NCI-H1930 (cell line): ENCODE data around the gene L3MBTL4.

Source experiments
- DNase-seq, 2 experiments: peaks; one replicate each; lab custom pipeline; 2025; lab: John Stamatoyannopoulos, UW

The L3MBTL4 gene

DNA sequence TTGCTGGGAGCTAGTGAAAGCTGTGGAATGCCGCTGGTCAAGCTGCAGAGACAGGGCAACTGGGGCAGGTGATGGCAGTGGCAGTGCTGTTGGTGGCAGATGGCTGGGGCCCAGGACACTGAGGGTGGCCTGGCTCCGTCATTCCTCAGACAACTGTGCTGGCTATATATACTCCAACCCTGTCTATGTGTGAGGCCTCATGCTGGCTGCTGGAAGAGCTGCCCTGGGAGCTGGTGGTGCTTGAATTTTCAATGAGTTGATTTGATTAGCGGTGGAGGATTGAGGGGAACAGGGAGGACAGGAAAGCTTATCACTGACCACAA, 452.9 kb downstream of the L3MBTL4 start:
- no peak for DNase-seq

DNA sequence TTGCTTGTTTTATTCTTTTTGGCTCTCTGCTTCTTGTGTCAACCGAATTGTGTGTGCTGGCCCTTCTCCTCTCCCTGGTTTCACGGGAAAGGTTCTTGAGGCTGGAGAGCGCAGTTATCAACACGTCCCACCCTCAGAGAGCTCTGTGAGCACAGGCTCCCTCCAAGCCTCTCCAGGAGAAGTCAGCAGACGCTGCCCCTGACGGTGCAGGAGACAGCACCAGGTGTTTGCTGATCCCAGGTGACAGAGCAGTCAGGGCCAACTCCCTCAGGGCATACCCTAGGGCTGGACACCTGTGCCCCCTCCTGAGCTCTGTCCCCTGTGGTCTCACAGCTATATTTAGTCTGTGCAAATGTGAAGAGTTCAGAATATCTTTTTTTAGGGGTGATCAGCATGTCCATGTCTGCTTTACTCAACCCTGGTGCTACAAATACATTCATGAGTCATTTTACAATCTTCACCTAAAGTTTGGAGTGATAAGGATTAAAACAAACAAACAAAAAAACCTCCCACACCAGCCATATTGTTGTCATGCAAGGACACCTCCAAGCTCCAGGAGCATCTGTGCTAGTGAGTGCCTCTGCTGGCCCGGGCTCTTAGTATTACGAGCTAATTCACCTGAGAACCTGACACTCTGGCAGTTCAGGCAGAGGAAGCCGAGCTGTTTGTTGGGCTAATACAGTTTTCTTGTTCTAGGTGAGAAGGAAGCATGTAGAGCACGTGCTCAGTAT, 453.4 kb downstream of the L3MBTL4 start:
- DNase-seq, result no peak

DNA sequence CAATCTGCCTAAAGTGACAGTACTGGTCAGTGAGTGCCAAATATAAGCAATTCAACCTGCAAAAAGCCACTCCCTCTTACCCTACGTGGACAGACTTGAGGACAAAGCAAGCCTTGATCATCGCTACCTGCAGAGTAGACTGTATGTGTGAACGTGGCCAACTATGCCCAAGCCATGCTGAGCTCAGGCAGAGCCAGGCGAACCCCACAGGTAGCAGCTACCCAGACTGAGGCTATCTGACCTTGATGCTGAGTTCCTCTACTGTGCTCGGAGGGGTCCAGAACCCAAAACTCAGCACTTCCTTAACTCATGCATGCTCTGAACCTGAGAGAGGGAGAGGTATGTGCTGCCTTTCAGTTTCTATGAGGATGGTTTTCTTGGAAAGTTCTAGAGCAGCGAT, 455.9 kb downstream of the L3MBTL4 start:
- no peak for DNase-seq

DNA sequence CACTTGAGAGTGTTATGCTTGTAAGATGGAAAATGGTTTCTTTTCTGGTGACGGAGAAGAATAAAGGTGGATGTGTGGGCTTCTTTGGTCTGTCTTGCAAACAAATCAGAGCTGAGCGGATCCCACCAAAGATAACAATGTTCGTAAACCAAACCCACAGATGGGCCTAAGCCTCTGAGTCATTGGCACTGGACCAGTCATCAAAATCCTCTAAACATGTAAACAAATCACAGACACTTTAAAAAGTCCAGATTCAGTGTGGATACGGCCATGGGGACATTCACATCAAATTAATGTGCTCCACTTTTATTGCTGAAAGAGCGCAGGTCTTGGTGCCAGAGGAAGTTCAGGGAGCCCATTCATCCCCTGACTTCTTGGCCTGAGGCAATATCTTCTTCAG, 458.9 kb downstream of the L3MBTL4 start:
- no peak for DNase-seq

DNA sequence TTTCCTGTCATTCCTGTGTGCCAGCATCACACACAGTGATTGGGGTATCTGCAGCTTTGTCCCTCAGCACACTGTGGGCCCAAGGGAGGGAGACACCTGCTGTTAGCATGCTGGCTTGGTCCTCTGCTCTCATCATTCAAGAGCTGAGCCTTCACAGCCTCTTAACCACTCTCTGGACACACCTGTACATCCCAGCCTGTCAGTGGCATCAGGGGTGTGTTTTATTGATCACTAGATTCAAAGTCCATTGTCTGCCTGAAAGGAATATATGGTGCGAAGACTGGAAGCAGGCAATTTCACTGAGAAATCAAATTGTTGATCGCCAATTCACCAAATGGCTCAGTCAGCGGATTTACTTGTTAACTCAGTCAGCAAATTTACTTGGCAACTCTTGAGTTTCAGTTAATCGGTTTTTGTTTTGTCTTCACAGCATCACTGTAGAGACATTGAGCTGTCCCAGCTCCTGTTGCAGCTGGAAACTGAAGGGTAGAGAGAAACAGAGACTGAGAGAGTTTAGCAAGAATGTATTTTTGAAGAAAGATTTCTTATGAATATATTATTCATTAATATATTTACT, 463.1 kb downstream of the L3MBTL4 start:
- no peak for DNase-seq

DNA sequence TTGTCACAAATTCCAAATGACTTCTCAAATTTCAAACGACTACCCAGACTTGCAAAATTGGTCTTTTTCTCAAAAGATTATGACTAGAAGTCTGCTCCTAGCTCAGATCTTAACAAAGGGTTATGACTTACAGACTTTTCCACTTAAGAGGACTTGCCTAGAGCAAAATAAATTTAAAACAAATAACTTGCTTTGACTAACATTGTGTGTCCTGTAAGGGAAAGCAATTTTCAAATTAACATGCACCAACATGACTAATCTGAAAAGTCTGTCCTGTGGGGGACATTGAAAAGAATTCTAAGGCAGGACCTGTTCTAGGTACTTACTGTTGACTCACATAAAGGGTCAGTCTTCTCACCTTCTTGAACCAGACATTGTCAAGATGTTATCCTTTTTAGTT, 465.9 kb downstream of the L3MBTL4 start:
- DNase-seq, result no peak

DNA sequence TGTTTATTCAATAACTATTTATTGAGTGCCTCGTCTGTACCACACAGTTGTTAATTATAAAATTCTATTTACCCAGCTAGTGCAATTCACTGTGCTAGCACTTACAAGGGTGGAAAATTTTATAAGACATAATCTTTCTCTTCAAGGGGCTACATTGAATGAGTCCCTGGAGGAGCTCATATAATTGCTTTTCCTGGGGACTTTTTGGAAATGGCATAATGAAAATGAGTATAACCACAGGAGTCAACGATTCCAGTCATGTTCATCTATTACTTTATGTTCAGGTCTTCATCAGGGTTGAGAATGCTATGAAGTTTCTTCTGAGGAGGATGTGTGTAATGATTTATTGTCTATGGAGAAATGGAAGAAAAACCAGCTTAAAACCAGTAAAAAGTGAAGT, 466.5 kb downstream of the L3MBTL4 start:
- no peak for DNase-seq

DNA sequence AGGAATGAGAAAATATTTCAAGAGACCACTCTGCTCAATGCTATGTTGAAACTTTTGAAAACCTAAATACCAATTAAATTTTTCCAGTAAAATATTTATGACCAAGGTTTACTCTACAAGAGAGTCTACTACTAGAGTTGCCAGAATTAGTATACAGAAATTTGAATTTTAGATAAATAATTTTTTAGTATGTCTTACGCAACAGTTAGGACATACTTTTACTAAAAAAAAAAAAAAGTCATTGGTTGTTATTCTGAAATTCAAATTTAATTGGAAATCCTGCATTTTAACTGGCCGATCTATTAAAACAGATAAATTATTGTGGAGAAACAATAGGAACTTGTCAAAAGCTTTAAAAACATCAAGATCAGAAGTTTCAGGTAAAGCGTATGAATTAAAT, 470.3 kb downstream of the L3MBTL4 start:
- DNase-seq, result no peak

DNA sequence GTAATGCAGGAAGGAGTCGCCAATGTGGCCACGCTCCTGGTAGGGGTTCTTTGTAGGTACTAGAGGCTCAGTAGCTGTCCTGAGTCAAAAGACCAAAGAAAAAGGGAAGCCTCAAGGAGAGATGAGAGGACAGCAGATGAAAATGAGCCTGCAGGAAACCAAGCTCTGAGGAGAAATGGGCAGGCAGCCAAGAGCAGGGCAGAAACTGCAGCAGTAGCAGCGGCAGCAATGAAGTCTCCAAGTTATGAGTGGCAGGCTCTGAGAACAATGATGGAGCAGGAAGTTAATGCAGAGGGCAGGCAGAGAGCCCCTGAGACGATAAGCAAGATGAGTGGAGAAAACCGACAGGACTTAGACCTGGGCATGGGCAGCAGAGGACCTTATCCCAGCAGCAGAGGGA, 471.2 kb downstream of the L3MBTL4 start:
- no peak for DNase-seq

DNA sequence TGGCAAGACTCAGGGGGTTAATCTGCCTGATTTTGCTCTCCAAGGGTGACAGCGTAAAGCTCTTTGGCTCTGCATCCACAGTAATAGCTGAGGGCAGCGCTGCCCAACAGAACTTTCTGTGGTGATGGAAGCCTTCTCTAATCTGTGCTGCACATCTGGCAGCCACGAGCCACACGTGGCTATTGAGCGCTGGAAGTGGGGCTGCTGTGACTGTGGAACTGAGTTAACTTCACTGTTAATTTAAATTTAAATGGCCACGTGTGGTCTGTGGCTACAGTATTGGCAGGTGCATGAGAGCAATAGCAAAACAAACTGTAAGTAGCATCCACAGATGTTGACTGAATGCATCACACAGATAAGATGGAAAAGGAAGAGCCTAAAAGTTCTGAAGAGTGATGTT, 472.1 kb downstream of the L3MBTL4 start:
- DNase-seq, result no peak

DNA sequence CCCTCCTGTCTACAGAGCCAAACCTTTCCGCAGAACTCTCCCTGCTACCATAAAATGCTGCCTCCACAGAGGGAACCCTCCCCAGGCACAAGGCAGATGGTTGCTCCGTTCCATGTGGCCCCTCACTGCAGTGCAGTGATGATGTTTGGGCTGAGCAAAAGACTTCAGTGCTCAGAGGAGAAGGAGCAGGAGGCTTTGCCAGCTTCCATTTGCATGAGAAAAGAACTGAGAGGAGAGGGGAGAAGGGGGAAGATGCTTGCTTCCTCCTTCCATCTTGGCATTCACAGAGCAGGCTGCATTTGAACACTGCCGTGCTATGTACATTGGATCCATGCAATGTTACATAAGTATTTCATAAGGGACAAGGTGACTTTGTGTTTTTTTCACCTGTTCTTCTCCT, 472.8 kb downstream of the L3MBTL4 start:
- DNase-seq, result no peak

DNA sequence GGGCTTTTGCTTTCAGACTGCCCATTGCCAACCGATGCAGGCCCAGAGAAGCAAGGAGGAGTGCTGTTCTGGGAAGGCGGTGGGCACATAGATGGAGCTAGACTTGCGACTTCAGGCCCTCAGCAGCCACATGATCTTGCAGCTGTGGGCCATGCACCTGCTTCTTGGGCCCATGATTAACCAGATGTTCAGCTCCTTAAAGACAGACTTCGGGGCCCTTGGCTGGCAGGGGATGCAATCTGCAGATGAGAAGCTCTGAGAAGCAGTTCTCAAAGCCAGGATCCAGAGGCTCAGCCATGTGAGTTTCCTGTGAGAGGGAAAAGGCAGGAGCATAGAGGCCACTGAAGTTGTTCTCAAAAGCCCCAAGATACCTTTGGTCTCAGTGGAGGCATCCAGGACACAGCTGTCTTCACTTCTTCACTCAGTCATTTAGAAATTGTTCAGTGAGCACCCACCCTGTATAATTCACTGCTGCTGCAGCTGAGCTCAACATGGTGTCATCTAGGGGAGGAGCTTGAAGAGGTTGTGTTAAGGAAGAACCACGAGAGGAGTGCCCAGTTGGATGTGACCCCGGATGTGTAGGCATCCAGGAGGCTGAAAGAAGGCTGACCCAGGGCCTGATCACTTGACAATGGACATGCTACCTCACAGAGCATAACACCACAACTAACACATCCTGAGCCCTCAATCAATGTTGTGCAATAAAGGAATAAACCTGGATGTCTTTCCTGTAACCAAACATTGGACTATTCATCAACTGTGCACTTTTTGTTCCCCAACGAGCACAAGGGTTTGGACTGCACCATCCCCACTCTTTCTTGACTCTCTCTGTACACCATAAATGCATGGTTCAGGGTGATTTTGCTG, 474.7 kb downstream of the L3MBTL4 start:
- no peak for DNase-seq

DNA sequence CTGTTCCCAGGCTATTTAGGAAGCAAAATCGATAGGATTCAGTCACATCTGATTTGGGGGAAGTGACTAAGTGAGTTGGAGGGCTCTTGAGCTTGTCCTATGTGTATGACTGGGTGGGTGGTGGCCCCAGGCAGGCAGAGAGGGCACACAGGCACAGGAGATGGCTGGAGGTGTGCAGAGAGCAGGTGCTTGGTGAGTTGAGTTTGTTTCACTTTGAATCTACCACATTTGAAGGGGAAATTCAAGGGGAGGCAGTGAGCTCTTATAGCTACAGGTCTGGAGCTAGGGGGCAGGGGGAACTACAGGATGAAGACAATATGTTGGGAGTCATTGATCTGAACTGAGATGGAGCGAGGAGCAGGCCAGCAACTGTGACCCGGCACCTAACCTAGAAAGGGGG, 476.9 kb downstream of the L3MBTL4 start:
- DNase-seq, result no peak

DNA sequence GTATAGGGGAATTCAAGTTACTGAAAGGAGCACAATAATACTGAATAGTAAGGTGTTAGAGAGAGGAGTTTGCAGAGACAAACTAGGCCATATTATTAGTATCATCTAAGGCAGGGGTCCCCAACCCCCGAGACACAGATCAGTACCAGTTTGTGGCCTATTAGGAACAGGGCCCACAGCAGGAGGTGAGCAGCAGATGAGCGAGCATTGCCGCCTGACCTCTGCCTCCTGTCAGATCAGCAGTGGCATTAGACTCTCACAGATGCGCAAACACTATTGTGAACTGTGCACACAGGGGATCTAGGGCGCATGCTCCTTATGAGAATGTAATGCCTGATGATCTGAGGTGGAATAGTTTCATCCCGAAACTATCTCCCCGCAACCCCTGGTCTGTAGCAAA, 477.6 kb downstream of the L3MBTL4 start:
- DNase-seq, result no peak

DNA sequence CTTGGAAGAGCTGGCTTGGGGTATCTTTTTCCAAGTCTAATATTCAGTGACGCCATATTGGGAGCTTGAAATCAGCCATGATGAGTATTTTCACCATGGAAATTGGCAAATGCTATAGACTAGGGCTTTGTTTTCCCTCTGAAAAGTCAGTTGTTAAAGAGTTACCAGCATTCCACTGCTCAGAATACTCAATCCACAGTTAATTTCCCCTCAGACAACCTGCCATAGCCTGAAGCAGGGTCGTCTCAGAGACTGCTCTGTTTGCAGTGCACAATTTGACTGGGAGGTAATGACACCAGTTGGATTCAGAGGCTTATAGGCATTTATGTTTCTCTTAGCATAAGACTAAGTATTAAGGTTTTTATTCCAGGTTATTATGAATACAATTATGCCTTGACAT, 483.9 kb downstream of the L3MBTL4 start:
- DNase-seq, result no peak

DNA sequence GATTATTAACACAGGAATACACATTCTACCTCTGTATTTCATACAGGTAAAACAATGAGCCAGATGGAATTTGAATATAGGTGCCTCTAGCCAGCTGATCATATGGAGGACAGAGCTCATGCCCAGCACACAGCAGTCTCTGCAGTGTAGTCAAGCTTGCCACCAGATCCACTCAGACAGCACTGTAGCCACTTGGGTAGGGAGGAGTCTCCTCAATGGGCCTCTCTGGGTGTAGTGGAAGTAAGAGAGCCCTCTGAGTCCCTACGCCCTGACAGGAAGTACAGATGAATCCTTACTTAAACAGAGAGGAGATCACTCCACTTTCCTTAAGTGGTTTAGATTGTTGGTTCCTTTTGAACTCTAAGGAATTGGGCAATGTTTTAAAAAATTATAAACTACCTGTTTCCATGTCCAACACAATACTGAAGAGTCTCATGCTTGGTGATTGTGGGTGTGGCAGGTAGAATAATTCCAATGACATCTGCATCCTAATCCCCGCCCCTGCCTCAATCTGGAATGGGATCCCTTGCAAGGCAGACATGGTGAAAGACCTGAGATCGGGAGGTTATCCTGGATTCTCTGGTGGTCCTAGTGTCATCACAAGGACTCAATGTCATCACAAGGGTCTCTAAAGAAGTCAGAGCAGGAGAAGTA, 496.4 kb downstream of the L3MBTL4 start:
- DNase-seq, result no peak

DNA sequence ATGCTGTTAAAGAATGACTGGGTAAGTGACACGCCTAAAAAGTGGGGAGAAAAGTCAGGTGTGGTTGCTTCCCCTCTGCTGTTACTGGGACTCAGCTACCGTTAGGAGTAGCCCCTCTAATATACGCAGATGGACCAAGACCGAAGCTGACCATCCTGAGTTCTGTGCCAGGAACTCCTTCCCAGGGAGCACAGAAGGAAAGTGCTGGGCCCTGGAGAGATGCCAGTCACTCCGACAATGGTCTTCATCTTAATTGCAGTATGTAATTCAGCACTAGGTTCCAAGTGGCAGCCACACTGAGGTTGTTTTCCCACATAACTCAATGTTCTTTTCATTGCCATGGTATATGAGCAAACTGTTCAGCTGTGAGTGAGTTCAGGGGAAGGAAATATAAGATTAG, 499.8 kb downstream of the L3MBTL4 start:
- DNase-seq, result no peak

DNA sequence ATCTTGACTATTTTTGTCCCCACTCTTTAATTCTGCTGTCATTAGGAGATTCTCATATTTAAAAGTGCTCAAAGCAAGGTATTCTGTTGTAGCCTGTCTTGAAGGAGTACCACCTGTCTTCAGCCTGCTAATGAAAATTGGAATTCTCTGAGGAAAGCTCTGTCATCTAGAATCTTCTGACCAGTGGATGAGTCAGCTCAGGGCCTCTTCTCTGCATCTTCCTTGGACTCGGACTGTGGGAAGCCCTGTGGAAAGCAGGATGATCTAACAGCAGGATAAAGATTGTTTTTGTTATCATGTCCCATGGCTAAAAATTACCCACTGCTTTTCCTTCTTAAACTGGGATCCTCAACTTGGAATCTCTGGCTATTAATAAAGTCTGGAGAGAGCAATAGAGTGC, 500.7 kb downstream of the L3MBTL4 start:
- DNase-seq, result no peak

DNA sequence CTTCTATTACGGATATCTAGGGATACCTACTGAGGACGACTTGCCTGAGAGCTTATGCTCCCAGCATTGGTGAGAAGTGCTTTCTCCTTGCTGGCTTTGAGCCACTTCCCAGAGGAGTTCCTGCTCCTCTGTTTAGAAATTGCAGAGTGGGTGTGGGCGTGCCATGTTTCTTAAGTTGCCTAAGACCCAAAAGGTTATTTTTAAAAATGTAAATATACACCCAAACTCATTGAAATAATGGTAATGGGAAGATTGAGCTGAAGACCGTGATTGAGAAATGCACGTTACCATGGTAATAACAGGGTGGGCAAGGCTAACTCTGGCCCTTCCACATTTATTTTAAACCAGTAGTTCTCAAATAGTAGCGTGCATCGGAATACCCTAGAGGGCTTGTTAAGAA, 502.1 kb downstream of the L3MBTL4 start:
- no peak for DNase-seq

DNA sequence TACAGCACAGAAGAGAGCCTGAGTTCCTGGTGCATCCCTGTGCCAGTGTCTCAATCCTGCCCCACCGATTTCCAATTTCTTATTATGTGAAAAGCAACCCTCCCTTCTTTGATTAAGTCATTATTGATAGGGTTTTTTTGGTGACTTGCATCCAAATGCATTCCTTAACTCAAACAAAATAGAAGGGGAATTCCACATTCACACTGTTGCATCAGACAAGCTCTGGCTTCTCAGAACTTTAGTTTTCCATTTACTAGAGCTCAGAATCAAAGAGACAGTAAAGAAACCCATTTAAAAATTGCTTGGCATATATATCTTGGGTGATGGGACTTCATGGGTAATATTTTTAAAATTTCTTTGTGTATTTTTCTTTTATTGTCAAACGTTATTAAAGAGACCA, 505.6 kb downstream of the L3MBTL4 start:
- no peak for DNase-seq
